ENCODE data around the gene CCDC179.

Gene CCDC179

DNA sequence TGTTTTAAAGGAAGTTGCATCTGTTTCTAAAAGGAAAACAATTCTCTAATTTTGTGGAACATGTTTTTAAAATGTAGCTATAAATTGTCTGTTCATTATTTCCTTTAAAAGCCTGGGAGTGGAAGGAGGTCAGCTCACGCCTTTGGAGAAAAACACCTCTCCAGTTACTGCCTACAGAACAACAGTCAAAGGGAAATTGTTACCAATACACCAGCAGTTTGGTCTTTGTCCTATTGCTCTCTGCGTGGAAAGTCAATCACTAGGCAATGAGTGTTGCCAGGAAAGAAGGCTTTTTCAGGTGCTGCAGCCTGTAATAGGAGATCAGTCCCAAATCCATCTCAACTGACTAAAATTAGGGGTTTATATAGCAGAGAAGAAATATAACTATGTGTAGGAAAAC is 52.9 kb downstream of the CCDC179 start:
- no peaks in the 10 kb centered on the region for H3K36me3 ChIP-seq (ENCODE audit: insufficient read depth, low read depth, low read length)
- no peak overlapping the region for H3K4me3 ChIP-seq (ENCODE audit: low read length)
- H3K27ac ChIP-seq (ENCODE audit: low read length): no peak overlapping the region
- peaks cover 7% of the 10 kb centered on the region for H3K9me3 ChIP-seq (ENCODE audit: insufficient read depth, low read depth, low read length)
- peaks cover 7% of the 10 kb centered on the region; the same call in 1 of the 2 replicates for H3K4me1 ChIP-seq (ENCODE audit: insufficient read depth, low read length)
- H3K9ac ChIP-seq (ENCODE audit: low read depth, low read length): no peak overlapping the region
- no peaks in the 10 kb centered on the region for H3K27me3 ChIP-seq (ENCODE audit: insufficient read depth, low read length)

GRCh38 chr11:22802861-22803260 is 57.4 kb downstream of the CCDC179 start:
- Histone ChIP-seq H3K27me3 (ENCODE audit: insufficient read depth, low read length) (no peaks in the 10 kb centered on the region), H3K4me3 (ENCODE audit: low read length) (no peak overlapping the region), H3K4me1 (ENCODE audit: insufficient read depth, low read length) (peaks cover 7% of the 10 kb centered on the region; the same call in 1 of the 2 replicates), H3K27ac (ENCODE audit: low read length) (no peak overlapping the region), H3K9ac (ENCODE audit: low read depth, low read length) (no peak overlapping the region), H3K9me3 (ENCODE audit: insufficient read depth, low read depth, low read length) (no peaks in the 10 kb centered on the region), H3K36me3 (ENCODE audit: insufficient read depth, low read depth, low read length) (no peaks in the 10 kb centered on the region)

DNA sequence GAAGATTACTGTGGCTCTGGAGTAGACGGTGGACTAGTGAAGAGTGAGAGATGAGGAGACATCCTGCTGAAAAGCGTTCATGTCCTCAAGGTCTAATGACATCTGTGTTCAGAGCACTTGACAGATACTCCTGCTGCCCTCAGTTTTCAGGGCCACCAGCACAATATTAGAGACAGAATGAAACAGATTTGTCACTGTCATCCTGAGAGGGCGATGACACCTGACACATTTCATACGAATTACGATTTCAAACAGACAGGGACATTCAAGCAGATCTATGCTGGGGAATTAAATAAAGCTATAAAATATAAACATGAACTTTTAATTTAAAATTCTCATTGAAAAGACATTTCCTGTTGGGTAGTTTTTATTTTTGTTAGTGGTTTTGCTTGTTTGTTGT is 59.8 kb downstream of the CCDC179 start:
- Histone ChIP-seq H3K4me3 (ENCODE audit: low read length) (no peak overlapping the region), H3K9ac (ENCODE audit: low read depth, low read length) (no peak overlapping the region), H3K36me3 (ENCODE audit: insufficient read depth, low read depth, low read length) (no peaks in the 10 kb centered on the region), H3K4me1 (ENCODE audit: insufficient read depth, low read length) (peaks cover 7% of the 10 kb centered on the region; the same call in 1 of the 2 replicates), H3K9me3 (ENCODE audit: insufficient read depth, low read depth, low read length) (no peaks in the 10 kb centered on the region), H3K27me3 (ENCODE audit: insufficient read depth, low read length) (no peaks in the 10 kb centered on the region), H3K27ac (ENCODE audit: low read length) (no peak overlapping the region)

DNA sequence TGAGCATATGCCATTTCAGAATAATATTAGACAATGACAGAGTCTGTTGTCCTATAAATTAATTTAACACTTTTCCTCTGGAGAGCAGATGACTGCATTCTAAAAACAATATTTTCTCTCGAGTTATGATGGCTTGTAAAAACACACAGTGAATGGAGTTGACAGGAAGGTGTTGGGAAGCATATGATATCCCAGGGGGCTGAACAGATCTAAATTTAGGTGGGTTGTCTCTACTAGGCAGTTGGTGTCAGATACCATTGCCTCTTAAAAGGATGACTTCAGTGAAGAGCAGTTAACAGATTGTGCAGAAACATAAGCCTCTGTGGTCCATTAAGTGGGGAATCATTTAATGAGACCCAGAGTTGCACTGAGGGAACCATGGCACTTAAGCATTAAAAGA is 61.4 kb downstream of the CCDC179 start:
- H3K9ac ChIP-seq (ENCODE audit: low read depth, low read length): no peak overlapping the region
- H3K27ac ChIP-seq (ENCODE audit: low read length): no peak overlapping the region
- no peaks in the 10 kb centered on the region for H3K36me3 ChIP-seq (ENCODE audit: insufficient read depth, low read depth, low read length)
- no peaks in the 10 kb centered on the region for H3K9me3 ChIP-seq (ENCODE audit: insufficient read depth, low read depth, low read length)
- H3K4me1 ChIP-seq (ENCODE audit: insufficient read depth, low read length): no peaks in the 10 kb centered on the region
- H3K27me3 ChIP-seq (ENCODE audit: insufficient read depth, low read length): no peaks in the 10 kb centered on the region
- no peak overlapping the region for H3K4me3 ChIP-seq (ENCODE audit: low read length)

DNA sequence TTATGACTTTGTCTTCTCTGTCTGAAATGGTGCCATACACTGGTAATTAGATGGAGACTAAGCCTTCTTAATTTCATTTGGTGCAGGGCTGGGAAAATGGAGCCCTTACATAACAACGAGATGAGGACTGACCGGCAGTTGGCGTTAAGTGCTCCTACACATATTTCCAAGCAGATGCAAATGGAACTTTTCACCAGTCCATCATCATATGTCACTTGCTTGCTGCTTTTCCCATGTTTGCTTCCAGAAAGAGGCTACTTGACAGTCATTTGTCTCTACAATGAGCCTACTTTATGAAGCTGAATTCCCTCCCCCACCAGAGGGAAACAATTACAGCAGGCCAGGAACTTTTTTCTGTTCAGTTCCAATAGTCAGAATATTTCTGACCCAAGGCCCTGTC is 63.2 kb downstream of the CCDC179 start:
- Histone ChIP-seq H3K9ac (ENCODE audit: low read depth, low read length) (no peak overlapping the region), H3K36me3 (ENCODE audit: insufficient read depth, low read depth, low read length) (no peaks in the 10 kb centered on the region), H3K4me1 (ENCODE audit: insufficient read depth, low read length) (no peaks in the 10 kb centered on the region), H3K9me3 (ENCODE audit: insufficient read depth, low read depth, low read length) (no peaks in the 10 kb centered on the region), H3K27me3 (ENCODE audit: insufficient read depth, low read length) (no peaks in the 10 kb centered on the region), H3K27ac (ENCODE audit: low read length) (no peak overlapping the region), H3K4me3 (ENCODE audit: low read length) (no peak overlapping the region)
